ENCODE results near the gene DMD.

- TF ChIP-seq CTCF (IDR thresholded peaks at IDR 0.05; ENCODE audit: borderline replicate concordance, extremely low read depth, low read length, poor library complexity, severe bottlenecking) (no peak), EZH2 (IDR thresholded peaks at IDR 0.05; ENCODE audit: borderline replicate concordance, low read depth, low read length, severe bottlenecking) (no peak)
These were observed 679.1 kb downstream of the DMD start for GRCh38 chrX:32532262-32532661.

All from DND-41 (cell line).